DMS114 treated with DMSO at 0.1 percent for 48 hours (cell line): Measurements from ENCODE around the gene CTRL.
"Not testable (repeated sequence)": the region's sequence is repeated elsewhere in the genome, so short reads cannot be mapped to it uniquely, and the experiment has no call there.

ENCODE experiments used
- DNase-seq: peaks from one replicate; lab custom pipeline; 2025; ENCODE audit not compliant: unreplicated experiment; lab: John Stamatoyannopoulos, UW

Gene CTRL

DNA sequence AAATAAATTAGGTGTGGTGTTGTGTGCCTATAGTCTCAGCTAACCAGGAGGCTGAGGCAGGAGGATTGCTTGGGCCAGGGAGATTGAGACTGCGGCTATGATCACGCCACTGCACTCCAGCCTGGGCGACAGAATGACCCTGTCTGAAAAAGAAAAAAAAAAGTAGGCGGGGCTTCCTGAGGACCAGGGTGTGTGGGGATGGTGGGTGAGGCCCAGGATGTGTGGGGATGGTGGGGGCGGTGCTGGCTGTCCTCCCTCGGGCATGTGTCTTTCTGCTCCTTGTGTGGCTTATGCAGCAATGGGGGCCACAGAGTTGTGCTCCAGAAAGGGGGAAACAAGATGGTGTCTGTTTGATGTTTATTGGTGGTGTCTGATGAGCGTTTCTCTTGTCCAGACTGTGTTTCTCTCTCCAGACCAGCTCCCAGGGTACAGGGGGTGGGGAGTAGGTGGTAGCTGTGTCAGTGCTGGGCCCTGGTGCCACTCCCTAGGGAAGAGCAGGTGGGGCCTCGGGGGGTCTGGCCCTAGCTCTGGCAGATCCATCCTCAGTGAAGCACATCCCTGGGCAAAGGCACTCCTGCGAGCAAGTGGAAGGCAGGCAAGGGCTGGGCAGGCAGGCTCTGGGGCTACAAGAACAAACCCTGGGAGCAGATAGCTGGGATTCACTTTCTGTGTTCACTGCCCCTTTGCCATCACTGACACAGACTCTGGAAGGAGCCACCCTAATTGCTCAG lies 10.0 kb upstream of the CTRL start:
- DNase-seq = no peak

DNA sequence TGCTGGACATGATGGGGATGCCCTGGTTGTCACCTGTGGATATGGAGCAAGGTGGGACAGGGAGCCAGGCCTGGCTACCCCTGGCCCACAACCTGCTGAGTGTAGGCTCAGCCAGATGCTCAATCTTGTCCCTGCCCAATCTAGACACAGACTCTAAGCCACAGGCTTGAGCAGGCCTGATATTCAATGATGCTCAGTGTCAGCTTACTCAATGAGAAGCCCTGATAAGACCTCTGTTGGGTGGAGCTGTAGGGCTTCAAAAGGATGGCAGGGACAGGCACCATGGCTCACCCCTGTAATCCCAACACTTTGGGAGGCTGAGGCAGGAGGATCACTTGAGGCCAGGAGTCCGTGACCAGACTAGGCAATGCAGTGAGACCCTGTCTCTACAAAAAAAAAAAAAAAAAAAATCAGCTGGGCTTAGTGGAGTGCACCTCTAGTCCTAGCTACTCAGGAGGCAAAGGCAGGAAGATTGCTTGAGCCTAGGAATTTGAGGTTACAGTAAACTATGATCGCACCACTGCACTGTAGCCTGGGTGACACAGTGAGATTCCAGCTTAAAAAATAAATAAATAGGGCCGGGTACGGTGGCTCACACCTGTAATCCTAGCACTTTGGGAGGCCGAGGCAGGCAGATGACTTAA lies 8.9 kb upstream of the CTRL start:
- DNase-seq = no peak

DNA sequence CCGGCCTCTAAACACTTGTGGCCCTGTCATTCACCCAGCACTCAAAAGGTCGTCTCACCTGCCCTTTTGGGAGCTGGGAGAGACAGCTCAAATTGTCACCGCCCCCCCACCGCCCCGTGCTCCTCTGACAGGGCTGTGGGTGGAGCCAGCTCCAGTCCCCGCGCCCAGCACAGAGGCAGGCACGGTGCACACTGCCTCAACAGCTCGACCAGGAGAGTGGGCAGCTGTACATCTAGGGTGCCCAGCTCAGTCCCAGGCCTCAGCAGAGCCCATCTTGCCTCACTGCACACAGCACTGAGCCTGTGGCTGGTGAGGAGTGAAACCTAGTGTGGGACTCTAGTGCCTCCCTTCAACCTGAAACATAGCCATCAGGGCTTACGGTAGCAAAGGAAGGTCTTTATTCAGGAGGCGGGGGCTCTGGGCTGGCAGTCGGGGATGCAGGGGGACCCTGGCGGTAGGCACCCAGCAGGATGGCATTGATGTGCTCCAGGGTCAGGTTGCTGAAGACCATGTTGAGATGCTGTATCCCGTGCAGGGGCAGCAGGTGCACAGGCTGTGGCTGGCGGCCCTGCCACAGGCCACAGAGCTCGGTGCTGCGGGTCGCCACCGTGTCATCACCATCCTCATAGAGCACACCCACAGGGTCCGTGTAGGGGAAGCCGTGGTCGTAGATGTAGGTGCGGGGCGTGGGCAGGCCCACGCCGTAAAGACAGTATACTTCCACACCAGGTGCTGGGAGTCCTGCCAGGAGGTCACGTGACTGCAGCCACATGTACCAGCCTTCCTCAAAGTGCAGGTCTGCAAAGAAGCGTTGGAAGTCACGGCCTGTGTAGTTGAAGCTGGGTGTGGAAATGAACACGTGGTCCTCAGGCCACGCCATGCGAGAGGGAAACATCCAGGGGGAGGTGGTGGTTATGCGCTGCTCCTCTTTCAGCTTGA lies 8.1 kb upstream of the CTRL start:
- no peak for DNase-seq

DNA sequence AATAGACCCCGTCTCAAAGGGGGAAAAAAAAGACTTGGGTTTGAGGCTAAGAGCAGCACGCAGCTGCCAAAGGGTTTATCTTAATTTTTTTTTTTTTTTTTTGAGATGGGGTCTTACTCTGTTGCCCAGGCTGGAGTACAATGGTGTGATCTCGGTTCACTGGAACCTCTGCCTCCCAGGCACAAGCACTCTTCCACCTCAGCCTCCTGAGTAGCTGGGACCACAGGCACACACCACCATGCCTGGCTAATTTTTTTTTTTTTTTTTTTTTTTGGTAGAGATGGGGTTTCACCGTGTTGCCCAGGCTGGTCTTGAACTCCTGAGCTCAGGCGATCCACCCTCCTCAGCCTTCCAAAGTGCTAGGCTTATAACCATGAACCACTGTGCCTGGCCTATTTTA lies 6.1 kb upstream of the CTRL start:
- DNase-seq = not testable (repeated sequence)

DNA sequence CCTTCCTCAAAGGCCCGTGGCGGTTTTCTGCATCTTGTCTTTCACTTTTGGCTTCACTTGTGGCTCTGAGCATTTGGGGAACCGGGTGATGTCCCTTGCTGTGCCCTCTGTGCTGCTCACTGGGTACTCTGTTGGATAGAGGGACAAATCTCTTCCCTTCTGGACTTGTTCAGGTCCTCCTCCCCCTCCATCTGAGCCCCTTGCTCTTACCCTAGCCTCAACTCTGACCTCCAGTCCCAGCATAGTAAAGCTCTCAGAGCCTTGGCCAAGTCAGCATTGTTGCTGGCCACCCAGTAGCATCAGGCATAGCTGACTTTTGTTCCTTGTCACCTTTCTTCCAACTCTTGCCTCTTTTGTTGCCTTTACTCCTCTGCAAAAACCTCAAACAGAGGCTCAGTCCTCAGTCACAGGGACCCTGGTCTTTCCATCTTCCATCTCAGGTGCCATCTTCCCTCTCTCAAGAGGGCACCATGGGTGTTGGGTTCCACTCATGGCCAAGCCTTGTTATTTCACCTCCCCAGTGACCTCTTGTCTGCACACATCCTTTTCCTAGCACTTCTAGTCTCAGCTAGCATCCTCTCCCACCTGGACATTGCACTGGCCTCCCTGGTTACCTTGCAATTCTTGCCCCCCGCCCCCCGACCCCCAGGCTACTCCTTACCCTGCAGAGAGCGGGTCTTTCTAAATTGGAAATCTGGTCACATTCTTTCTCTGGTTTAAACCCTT lies 5.4 kb upstream of the CTRL start:
- peak; percentile 39 for DNase-seq

DNA sequence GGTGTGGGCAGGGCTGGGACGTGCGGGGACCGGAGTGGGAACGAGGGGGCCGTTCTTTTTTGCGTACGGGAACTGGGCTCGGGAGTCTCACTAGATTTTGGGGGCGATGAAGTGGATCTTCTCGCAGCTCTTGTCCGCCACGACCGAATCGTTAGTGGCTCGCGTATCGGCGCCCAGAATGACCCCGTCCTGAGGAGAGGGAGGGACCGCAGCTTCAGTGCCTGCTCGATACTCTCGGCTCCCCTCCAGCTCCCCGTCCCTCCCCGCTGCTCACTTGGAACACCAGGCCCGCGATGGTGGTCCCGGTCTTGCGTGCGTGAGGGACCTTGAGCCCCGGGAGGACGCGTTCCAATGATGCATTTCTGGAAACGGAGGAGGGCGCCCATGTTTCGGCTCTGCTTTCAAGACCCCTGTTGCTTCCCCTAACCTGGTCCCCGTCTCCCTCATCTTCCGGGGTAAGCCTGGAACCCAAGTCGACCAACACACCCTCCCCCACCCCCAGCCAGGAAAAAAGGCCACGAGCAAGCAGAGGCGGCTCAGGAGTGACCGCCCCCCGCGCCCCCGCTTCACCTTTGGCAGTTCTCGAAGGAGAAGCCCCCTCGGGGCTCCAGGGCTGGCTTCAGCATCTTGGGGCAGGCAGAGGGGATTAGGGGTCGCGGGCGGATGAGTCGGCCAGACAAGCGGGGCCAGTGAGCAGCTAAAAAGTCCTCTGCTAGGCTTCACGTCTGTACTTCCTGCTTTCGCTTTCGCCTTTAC lies 4.6 kb upstream of the CTRL start, which contains the start of gene PSMB10:
Gene PSMB10 (minus strand): TSS at position 727 of the 756 bp plus-strand sequence. CDS start 101 bp downstream, at position 626.
- DNase-seq = no peak

DNA sequence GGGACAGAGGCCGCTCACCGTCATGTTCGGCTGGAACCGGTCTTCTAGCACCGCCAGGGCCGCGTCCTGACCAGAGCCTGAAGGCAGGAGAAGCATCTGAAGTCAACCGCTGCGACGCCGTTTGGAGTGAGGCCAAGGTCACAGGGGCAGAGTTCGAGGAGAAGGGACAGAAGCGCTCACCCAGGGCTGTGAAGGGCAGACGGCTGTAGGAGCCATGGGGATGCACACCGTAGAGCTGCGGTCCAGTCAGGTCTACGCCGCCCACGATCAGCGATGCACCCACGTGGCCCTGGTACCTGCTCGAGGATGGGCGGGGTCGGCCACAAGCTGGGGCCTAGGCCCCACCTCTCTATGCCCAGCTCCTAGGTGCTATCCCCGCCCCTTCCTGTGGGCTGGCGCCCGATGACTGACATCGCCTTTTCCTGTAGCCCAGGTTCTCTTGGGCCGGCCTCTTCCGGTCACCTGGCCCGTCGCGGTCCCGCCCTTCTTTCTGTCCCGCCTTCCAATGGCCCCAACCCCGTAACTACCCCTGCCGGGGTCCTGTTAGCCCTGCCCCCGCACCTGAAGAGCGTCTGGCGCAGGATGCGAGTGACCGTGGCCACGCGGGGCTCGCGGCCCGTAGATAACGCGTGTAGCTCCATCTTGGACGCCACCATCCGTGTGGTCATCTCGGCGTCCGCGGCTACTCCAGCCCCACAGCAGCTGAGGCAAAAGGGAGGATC lies 3.9 kb upstream of the CTRL start:
- DNase-seq = peak; percentile 97

DNA sequence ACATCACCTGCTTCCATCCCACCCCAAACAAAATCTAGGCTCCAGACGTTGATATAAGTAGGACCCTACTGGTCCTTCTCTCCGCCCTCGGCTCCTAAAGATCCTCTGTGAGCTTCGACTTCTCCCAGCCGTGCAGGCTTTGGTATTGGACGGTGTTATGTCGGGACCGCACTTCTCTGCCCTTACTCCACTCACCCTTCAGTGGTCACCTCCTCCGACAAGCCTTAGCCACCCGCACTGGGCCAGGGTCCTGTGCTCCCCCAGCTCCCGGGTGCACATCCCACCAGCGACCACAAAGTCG lies 3.4 kb upstream of the CTRL start:
- no peak for DNase-seq

DNA sequence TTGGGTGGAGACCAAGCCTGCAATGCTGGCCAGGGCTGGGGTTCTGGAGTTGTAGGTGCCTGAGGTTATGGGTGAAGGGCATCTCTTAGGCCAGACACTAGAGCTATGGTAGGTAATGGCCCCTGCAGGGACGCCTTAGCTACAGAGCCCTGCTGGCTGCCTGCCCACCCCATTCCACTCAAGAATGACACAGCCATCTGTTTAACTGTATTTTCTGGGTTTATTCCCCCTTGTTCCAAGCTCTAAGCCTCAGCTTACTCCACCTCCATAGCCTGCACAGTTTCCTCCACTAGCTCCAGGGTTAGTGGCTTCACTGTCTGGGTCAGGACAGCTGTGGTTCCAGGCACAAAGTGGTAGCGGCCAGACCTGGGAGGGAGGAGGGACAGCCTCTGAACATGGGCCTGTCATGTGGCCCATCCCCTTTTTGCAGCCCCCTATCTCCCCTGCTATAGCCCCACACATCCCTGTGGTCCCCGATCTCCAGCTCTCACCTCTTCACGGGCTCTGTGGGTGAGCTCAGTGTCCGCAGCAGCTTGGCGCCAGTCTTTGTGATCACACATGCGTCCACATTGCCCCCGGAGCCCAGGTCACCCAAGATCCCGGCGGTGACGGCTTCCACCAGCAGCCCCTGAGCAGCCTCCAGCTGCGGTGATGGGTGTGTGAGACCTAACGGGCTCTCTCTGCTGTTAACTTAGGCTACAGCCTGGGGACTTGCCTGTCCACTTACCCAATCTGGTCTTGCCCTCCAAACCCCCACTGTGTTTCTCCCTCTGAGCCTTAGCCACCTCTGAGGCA lies 2.8 kb upstream of the CTRL start:
- no peak for DNase-seq

DNA sequence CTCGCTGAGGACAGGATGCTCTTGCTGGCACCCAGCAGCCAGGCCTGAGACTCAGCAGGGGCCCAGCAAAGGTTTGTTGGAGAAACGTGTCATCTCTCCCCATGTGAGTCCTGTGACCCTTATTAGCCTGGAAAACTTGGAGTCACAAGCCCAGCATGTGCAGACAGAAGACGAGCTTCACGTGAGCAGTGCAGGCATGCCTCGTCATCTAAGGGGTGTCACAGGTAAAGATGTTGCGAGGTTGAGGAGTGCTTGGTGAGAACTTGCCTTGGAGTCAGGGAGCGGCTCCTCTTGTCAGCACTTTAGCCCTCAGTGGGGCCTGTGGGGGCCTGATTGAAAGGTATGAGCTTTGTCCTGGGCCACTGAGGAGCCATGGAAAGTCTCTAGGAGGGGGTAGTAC lies 2.1 kb upstream of the CTRL start:
- DNase-seq = no peak

DNA sequence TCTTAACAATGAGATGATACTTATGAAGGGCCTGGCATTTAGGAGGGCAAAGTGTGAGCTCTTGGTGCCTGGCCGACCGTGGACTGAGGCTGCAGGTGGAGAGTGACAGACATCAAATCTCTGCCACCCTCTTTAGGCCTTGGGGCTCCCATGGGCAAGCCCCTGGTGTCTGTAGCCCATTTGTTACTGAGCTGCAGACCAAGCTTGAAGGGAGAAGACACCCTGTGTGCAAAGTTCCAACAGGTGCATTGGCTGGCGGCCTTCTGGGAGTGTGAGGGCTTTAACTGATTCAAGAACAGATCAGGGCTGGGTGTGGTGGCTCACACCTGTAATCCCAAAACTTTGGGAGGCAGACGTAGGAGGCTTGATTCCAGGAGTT lies 789 bp upstream of the CTRL start:
- DNase-seq = no peak

DNA sequence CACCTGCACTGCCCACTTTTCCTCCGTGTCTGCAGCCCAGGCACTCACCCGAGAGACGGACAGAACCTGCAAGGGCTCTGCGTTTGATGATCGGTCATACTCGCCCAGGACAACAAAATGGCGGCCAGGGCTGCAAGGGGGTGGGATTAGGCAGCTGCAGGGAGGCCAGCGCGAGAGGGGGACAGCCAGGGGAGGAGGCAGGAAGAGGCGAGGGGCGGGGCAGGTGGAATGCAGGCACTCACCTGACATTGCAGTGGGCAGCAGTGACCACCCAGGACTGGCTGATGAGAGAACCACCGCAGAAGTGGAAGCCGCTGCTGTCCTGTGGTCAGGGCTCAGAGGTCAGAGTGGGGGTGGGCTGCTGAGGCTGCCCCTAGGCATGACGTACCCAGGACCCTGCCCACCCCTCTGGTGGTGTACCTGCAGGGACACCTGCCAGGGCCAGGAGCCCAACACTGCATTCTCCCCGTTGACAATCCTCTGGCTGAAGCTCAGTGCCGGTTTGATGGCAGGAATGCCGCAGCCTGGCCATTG lies 917 bp downstream of the CTRL start:
- DNase-seq = no peak

DNA sequence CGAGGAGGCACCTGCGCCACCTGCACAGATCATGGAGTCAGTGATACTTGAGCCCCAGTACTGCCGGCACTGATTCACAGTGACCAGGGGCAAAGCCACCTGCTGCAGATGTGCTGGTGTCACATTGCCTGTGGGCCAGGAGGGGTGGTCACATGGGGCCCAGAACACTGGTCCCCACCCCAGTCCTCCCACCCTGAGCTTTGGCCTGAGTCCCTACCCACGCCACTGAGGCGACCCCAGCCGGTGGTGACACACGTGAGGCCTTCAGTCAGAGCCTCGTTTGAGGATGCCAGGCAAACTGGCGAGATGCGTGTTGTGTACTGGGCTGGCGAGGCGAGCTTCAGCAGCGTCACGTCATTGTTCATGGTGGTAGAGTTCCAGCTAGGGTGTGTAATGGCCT lies 1.5 kb downstream of the CTRL start:
- DNase-seq = no peak

DNA sequence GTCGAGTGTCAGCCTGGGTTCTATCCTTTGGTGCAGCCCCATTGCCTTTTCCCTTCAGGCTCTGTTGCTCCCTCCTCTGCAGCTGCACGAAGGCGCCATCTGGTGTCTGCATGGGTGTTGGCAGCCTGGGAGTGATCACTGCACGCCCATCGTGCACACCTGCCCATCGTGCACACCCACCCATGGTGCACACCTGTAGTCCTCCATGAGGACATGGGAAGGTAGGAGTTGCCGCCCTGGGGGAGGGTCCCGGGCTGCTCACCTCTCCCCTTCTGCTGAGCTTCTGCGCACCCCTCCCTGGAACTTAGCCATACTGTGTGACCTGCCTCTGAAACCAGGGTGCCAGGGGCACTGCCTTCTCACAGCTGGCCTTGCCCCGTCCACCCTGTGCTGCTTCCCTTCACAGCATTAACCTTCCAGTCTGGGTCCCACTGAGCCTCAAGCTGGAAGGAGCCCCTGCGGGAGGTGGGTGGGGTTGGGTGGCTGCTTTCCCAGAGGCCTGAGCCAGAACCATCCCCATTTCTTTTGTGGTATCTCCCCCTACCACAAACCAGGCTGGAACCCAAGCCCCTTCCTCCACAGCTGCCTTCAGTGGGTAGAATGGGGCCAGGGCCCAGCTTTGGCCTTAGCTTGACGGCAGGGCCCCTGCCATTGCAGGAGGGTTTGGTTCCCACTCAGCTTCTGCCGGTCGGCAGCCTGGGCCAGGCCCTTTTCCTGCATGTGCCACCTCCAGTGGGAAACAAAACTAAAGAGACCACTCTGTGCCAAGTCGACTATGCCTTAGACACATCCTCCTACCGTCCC lies 2.9 kb downstream of the CTRL start:
- peak; percentile 23 for DNase-seq

DNA sequence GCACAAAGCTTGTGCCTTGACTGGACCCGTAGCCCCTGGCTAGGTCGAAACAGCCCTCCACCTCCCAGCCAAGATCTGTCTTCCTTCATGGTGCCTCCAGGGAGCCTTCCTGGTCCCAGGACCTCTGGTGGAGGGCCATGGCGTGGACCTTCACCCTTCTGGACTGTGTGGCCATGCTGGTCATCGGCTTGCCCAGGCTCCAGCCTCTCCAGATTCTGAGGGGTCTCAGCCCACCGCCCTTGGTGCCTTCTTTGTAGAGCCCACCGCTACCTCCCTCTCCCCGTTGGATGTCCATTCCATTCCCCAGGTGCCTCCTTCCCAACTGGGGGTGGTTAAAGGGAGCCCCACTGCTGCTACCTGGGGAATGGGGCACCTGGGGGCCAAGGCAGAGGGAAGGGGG lies 3.5 kb downstream of the CTRL start:
- DNase-seq = no peak

DNA sequence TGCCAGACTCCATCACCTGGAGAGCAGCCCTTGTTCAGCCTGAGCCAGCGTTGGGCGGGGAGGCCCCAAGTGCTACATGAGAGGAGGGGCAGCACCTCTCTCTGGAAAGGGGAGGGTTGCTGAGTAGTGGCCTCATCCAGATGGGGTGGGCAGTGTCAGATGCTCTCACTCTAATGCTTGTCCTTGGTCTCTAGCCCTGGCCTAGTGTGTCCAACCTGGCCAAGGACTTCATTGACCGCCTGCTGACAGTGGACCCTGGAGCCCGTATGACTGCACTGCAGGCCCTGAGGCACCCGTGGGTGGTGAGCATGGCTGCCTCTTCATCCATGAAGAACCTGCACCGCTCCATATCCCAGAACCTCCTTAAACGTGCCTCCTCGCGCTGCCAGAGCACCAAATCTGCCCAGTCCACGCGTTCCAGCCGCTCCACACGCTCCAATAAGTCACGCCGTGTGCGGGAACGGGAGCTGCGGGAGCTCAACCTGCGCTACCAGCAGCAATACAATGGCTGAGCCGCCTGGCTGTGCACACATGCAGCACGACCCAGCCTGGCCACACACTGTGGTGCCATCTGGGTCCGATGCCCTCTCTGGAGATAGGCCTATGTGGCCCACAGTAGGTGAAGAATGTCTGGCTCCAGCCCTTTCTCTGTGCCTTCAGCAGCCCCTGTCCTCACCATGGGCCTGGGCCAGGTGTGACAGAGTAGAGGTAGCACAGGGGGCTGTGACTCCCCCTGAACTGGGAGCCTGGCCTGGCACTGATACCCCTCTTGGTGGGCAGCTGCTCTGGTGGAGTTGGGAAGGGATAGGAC lies 4.3 kb downstream of the CTRL start:
- DNase-seq = no peak

DNA sequence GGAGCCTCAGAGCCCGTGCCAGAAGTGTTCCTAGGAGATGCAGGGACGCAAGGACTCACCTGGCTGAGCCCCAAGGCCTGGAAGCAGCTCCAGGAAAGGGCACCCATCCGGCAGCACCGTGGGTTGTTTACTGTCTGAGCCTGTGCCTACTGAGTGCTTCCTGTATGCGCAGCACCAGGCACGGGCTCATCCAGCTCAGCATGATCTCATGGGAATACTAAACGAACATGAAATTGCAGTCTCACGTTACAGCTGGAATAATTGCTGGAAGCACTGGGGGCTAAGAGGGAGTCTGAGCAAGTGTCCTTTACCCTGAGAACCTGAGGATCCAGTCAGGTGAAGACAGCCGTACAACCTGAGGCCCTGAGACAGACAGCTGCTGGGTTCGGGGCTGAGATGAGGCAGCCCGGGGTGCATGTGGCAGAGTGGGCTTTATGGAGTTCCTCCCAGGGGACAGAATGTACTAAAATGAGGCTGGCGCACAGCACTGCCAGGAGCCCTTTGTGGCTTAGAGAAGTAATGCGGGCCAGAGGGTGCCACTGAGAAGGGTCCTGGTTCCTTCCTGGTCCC lies 5.4 kb downstream of the CTRL start:
- DNase-seq = no peak
